ENCODE data around the gene ADD1.

The ADD1 gene

GRCh38 chr4:2901186-2901585 is 57.5 kb downstream of the ADD1 start:
- no peak overlapping the region for H3K4me3 ChIP-seq (ENCODE audit: low read length in 2 of 2)
- peaks cover 64 to 72% of the 10 kb centered on the region in 2 donors for H3K36me3 ChIP-seq (ENCODE audit: control insufficient read depth in 2 of 2, insufficient read depth in 2 of 2, low read length in 2 of 2)
- no peak overlapping the region for H3K9ac ChIP-seq (ENCODE audit: low read length in 2 of 2)
- no peaks in the 10 kb centered on the region for H3K4me1 ChIP-seq (ENCODE audit: control insufficient read depth, insufficient read depth, low read length)
- H3K27ac ChIP-seq (ENCODE audit: low read length) = no peak overlapping the region
- H3K9me3 ChIP-seq (ENCODE audit: control insufficient read depth in 2 of 2, low read length in 2 of 2) = no peaks in the 10 kb centered on the region
- H3K27me3 ChIP-seq (ENCODE audit: control insufficient read depth in 1 of 2, insufficient read depth in 2 of 2, low read length in 2 of 2) = no peaks in the 10 kb centered on the region

- Histone ChIP-seq H3K9ac (ENCODE audit: low read length in 2 of 2) (no peak overlapping the region), H3K4me3 (ENCODE audit: low read length in 2 of 2) (no peak overlapping the region), H3K36me3 (ENCODE audit: control insufficient read depth in 2 of 2, insufficient read depth in 2 of 2, low read length in 2 of 2) (peaks cover 64 to 71% of the 10 kb centered on the region in 2 donors), H3K4me1 (ENCODE audit: control insufficient read depth, insufficient read depth, low read length) (no peaks in the 10 kb centered on the region), H3K27me3 (ENCODE audit: control insufficient read depth in 1 of 2, insufficient read depth in 2 of 2, low read length in 2 of 2) (no peaks in the 10 kb centered on the region), H3K9me3 (ENCODE audit: control insufficient read depth in 2 of 2, low read length in 2 of 2) (no peaks in the 10 kb centered on the region), H3K27ac (ENCODE audit: low read length) (no peak overlapping the region)
Measured at GRCh38 chr4:2902126-2902525, 58.5 kb downstream of the ADD1 start.

- Histone ChIP-seq H3K27me3 (ENCODE audit: control insufficient read depth in 1 of 2, insufficient read depth in 2 of 2, low read length in 2 of 2) (no peaks in the 10 kb centered on the region), H3K4me3 (ENCODE audit: low read length in 2 of 2) (no peak overlapping the region), H3K36me3 (ENCODE audit: control insufficient read depth in 2 of 2, insufficient read depth in 2 of 2, low read length in 2 of 2) (peaks cover 58 to 74% of the 10 kb centered on the region in 2 donors), H3K4me1 (ENCODE audit: control insufficient read depth, insufficient read depth, low read length) (no peaks in the 10 kb centered on the region), H3K9ac (ENCODE audit: low read length in 2 of 2) (no peak overlapping the region), H3K9me3 (ENCODE audit: control insufficient read depth in 2 of 2, low read length in 2 of 2) (no peaks in the 10 kb centered on the region), H3K27ac (ENCODE audit: low read length) (no peak overlapping the region)
Measured at GRCh38 chr4:2905544-2905943, 61.9 kb downstream of the ADD1 start.

- H3K9ac ChIP-seq (ENCODE audit: low read length in 2 of 2) = no peak overlapping the region
- H3K4me3 ChIP-seq (ENCODE audit: low read length in 2 of 2) = no peak overlapping the region
- peaks cover 57 to 73% of the 10 kb centered on the region in 2 donors for H3K36me3 ChIP-seq (ENCODE audit: control insufficient read depth in 2 of 2, insufficient read depth in 2 of 2, low read length in 2 of 2)
- H3K27ac ChIP-seq (ENCODE audit: low read length) = no peak overlapping the region
- H3K4me1 ChIP-seq (ENCODE audit: control insufficient read depth, insufficient read depth, low read length) = no peaks in the 10 kb centered on the region
- H3K9me3 ChIP-seq (ENCODE audit: control insufficient read depth in 2 of 2, low read length in 2 of 2) = no peaks in the 10 kb centered on the region
- H3K27me3 ChIP-seq (ENCODE audit: control insufficient read depth in 1 of 2, insufficient read depth in 2 of 2, low read length in 2 of 2) = no peaks in the 10 kb centered on the region
Measured at GRCh38 chr4:2906218-2906617, 62.6 kb downstream of the ADD1 start.

- Histone ChIP-seq H3K9ac (ENCODE audit: low read length in 2 of 2) (no peak overlapping the region), H3K9me3 (ENCODE audit: control insufficient read depth in 2 of 2, low read length in 2 of 2) (no peaks in the 10 kb centered on the region), H3K27ac (ENCODE audit: low read length) (no peak overlapping the region), H3K4me1 (ENCODE audit: control insufficient read depth, insufficient read depth, low read length) (no peaks in the 10 kb centered on the region), H3K36me3 (ENCODE audit: control insufficient read depth in 2 of 2, insufficient read depth in 2 of 2, low read length in 2 of 2) (peaks cover 64 to 80% of the 10 kb centered on the region in 2 donors), H3K27me3 (ENCODE audit: control insufficient read depth in 1 of 2, insufficient read depth in 2 of 2, low read length in 2 of 2) (no peaks in the 10 kb centered on the region), H3K4me3 (ENCODE audit: low read length in 2 of 2) (no peak overlapping the region)
Measured at GRCh38 chr4:2907226-2907625, 63.6 kb downstream of the ADD1 start.

GRCh38 chr4:2907706-2908293 is 64.2 kb downstream of the ADD1 start:
- Histone ChIP-seq H3K9me3 (ENCODE audit: control insufficient read depth in 2 of 2, low read length in 2 of 2) (no peaks in the 10 kb centered on the region), H3K27ac (ENCODE audit: low read length) (no peak overlapping the region), H3K4me3 (ENCODE audit: low read length in 2 of 2) (no peak overlapping the region), H3K27me3 (ENCODE audit: control insufficient read depth in 1 of 2, insufficient read depth in 2 of 2, low read length in 2 of 2) (no peaks in the 10 kb centered on the region), H3K4me1 (ENCODE audit: control insufficient read depth, insufficient read depth, low read length) (no peaks in the 10 kb centered on the region), H3K36me3 (ENCODE audit: control insufficient read depth in 2 of 2, insufficient read depth in 2 of 2, low read length in 2 of 2) (peaks cover 64 to 82% of the 10 kb centered on the region in 2 donors), H3K9ac (ENCODE audit: low read length in 2 of 2) (no peak overlapping the region)

- H3K4me3 ChIP-seq (ENCODE audit: low read length in 2 of 2) = no peak overlapping the region
- no peak overlapping the region for H3K27ac ChIP-seq (ENCODE audit: low read length)
- H3K27me3 ChIP-seq (ENCODE audit: control insufficient read depth in 1 of 2, insufficient read depth in 2 of 2, low read length in 2 of 2) = no peaks in the 10 kb centered on the region
- no peak overlapping the region for H3K9ac ChIP-seq (ENCODE audit: low read length in 2 of 2)
- H3K9me3 ChIP-seq (ENCODE audit: control insufficient read depth in 2 of 2, low read length in 2 of 2) = no peaks in the 10 kb centered on the region
- H3K4me1 ChIP-seq (ENCODE audit: control insufficient read depth, insufficient read depth, low read length) = no peaks in the 10 kb centered on the region
- peaks cover 61 to 83% of the 10 kb centered on the region in 2 donors for H3K36me3 ChIP-seq (ENCODE audit: control insufficient read depth in 2 of 2, insufficient read depth in 2 of 2, low read length in 2 of 2)
Measured at GRCh38 chr4:2908686-2909085, 65.0 kb downstream of the ADD1 start.

- Histone ChIP-seq H3K36me3 (ENCODE audit: control insufficient read depth in 2 of 2, insufficient read depth in 2 of 2, low read length in 2 of 2) (peaks cover 56 to 79% of the 10 kb centered on the region in 2 donors), H3K9ac (ENCODE audit: low read length in 2 of 2) (no peak overlapping the region), H3K4me3 (ENCODE audit: low read length in 2 of 2) (no peak overlapping the region), H3K27me3 (ENCODE audit: control insufficient read depth in 1 of 2, insufficient read depth in 2 of 2, low read length in 2 of 2) (no peaks in the 10 kb centered on the region), H3K4me1 (ENCODE audit: control insufficient read depth, insufficient read depth, low read length) (no peaks in the 10 kb centered on the region), H3K9me3 (ENCODE audit: control insufficient read depth in 2 of 2, low read length in 2 of 2) (no peaks in the 10 kb centered on the region), H3K27ac (ENCODE audit: low read length) (no peak overlapping the region)
Measured at GRCh38 chr4:2909583-2909982, 65.9 kb downstream of the ADD1 start.

GRCh38 chr4:2910409-2910808 is 66.8 kb downstream of the ADD1 start:
- Histone ChIP-seq H3K36me3 (ENCODE audit: control insufficient read depth in 2 of 2, insufficient read depth in 2 of 2, low read length in 2 of 2) (peaks cover 53 to 76% of the 10 kb centered on the region in 2 donors), H3K27ac (ENCODE audit: low read length) (no peak overlapping the region)

GRCh38 chr4:2911868-2912267 is 68.2 kb downstream of the ADD1 start:
- Histone ChIP-seq H3K27ac (ENCODE audit: low read length) (no peak overlapping the region), H3K9me3 (ENCODE audit: control insufficient read depth in 2 of 2, low read length in 2 of 2) (no peaks in the 10 kb centered on the region), H3K4me1 (ENCODE audit: control insufficient read depth, insufficient read depth, low read length) (no peaks in the 10 kb centered on the region), H3K9ac (ENCODE audit: low read length in 2 of 2) (no peak overlapping the region), H3K36me3 (ENCODE audit: control insufficient read depth in 2 of 2, insufficient read depth in 2 of 2, low read length in 2 of 2) (peaks cover 53 to 71% of the 10 kb centered on the region in 2 donors), H3K27me3 (ENCODE audit: control insufficient read depth in 1 of 2, insufficient read depth in 2 of 2, low read length in 2 of 2) (no peaks in the 10 kb centered on the region), H3K4me3 (ENCODE audit: low read length in 2 of 2) (no peak overlapping the region)

More at GRCh38 chr4:2910409-2910808, 66.8 kb downstream of the ADD1 start:
- Histone ChIP-seq H3K4me3 (ENCODE audit: low read length in 2 of 2) (no peak overlapping the region), H3K9me3 (ENCODE audit: control insufficient read depth in 2 of 2, low read length in 2 of 2) (no peaks in the 10 kb centered on the region), H3K4me1 (ENCODE audit: control insufficient read depth, insufficient read depth, low read length) (no peaks in the 10 kb centered on the region), H3K9ac (ENCODE audit: low read length in 2 of 2) (no peak overlapping the region), H3K27me3 (ENCODE audit: control insufficient read depth in 1 of 2, insufficient read depth in 2 of 2, low read length in 2 of 2) (no peaks in the 10 kb centered on the region)

GRCh38 chr4:2913168-2913567 is 69.5 kb downstream of the ADD1 start:
- H3K27ac ChIP-seq (ENCODE audit: low read length) = no peak overlapping the region
- H3K36me3 ChIP-seq (ENCODE audit: control insufficient read depth in 2 of 2, insufficient read depth in 2 of 2, low read length in 2 of 2) = peaks cover 49 to 59% of the 10 kb centered on the region in 2 donors

More at GRCh38 chr4:2913168-2913567, 69.5 kb downstream of the ADD1 start:
- H3K9ac ChIP-seq (ENCODE audit: low read length in 2 of 2) = no peak overlapping the region
- no peak overlapping the region for H3K4me3 ChIP-seq (ENCODE audit: low read length in 2 of 2)
- no peaks in the 10 kb centered on the region for H3K4me1 ChIP-seq (ENCODE audit: control insufficient read depth, insufficient read depth, low read length)
- H3K9me3 ChIP-seq (ENCODE audit: control insufficient read depth in 2 of 2, low read length in 2 of 2) = no peaks in the 10 kb centered on the region
- H3K27me3 ChIP-seq (ENCODE audit: control insufficient read depth in 1 of 2, insufficient read depth in 2 of 2, low read length in 2 of 2) = no peaks in the 10 kb centered on the region

Measured in stomach smooth muscle (tissue), 2 donors.